ENCODE results near the gene LCN6.

LCN6 gene

GRCh38 chr9:136776947-136777346 is 28.6 kb upstream of the LCN6 start:
- H3K4me1 ChIP-seq (ENCODE audit: control insufficient read depth in 1 of 2, insufficient read depth in 1 of 2, low read depth in 1 of 2, low read length in 1 of 2), result no peaks in the 10 kb centered on the region
- H3K9me3 ChIP-seq, result peaks cover 3% of the 10 kb centered on the region
- no peaks in the 10 kb centered on the region for H3K36me3 ChIP-seq
- no peak for TF ChIP-seq CTCF (IDR thresholded peaks at IDR 0.05)
- peaks cover 18% of the 10 kb centered on the region for H3K27me3 ChIP-seq
- no peak overlapping the region for H3K27ac ChIP-seq
- no peak overlapping the region for H3K4me3 ChIP-seq (ENCODE audit: low read depth in 1 of 2, low read length in 1 of 2)

GRCh38 chr9:136775191-136775590 is 26.9 kb upstream of the LCN6 start:
- Histone ChIP-seq H3K9me3 (peaks cover 3% of the 10 kb centered on the region), H3K27me3 (peaks cover 30% of the 10 kb centered on the region), H3K4me1 (ENCODE audit: control insufficient read depth in 1 of 2, insufficient read depth in 1 of 2, low read depth in 1 of 2, low read length in 1 of 2) (no peaks in the 10 kb centered on the region), H3K36me3 (no peaks in the 10 kb centered on the region), H3K27ac (no peak overlapping the region), H3K4me3 (ENCODE audit: low read depth in 1 of 2, low read length in 1 of 2) (no peak overlapping the region)
- no peak for TF ChIP-seq CTCF (IDR thresholded peaks at IDR 0.05)

- no peak overlapping the region for H3K4me3 ChIP-seq (ENCODE audit: low read depth in 1 of 2, low read length in 1 of 2)
- H3K4me1 ChIP-seq (ENCODE audit: control insufficient read depth in 1 of 2, insufficient read depth in 1 of 2, low read depth in 1 of 2, low read length in 1 of 2), result no peaks in the 10 kb centered on the region
- TF ChIP-seq CTCF (IDR thresholded peaks at IDR 0.05), result no peak
- H3K27me3 ChIP-seq, result peaks cover 30% of the 10 kb centered on the region
- peaks cover 3% of the 10 kb centered on the region for H3K9me3 ChIP-seq
- no peak overlapping the region for H3K27ac ChIP-seq
- H3K36me3 ChIP-seq, result no peaks in the 10 kb centered on the region
Observed at GRCh38 chr9:136774416-136775045, 26.2 kb upstream of the LCN6 start.

- Histone ChIP-seq H3K27me3 (peaks cover 25% of the 10 kb centered on the region), H3K4me3 (ENCODE audit: low read depth in 1 of 2, low read length in 1 of 2) (no peak overlapping the region), H3K27ac (no peak overlapping the region), H3K4me1 (ENCODE audit: control insufficient read depth in 1 of 2, insufficient read depth in 1 of 2, low read depth in 1 of 2, low read length in 1 of 2) (no peaks in the 10 kb centered on the region), H3K9me3 (peaks cover 3% of the 10 kb centered on the region), H3K36me3 (no peaks in the 10 kb centered on the region)
- TF ChIP-seq CTCF (IDR thresholded peaks at IDR 0.05), result no peak
Observed at GRCh38 chr9:136773386-136774044, 25.2 kb upstream of the LCN6 start.

- H3K27ac ChIP-seq, result no peak overlapping the region
- H3K4me1 ChIP-seq (ENCODE audit: control insufficient read depth in 1 of 2, insufficient read depth in 1 of 2, low read depth in 1 of 2, low read length in 1 of 2), result no peaks in the 10 kb centered on the region
- H3K27me3 ChIP-seq, result peaks cover 25% of the 10 kb centered on the region
- H3K9me3 ChIP-seq, result peaks cover 3% of the 10 kb centered on the region
- no peaks in the 10 kb centered on the region for H3K36me3 ChIP-seq
- TF ChIP-seq CTCF (IDR thresholded peaks at IDR 0.05), result no peak
- no peak overlapping the region for H3K4me3 ChIP-seq (ENCODE audit: low read depth in 1 of 2, low read length in 1 of 2)
Observed at GRCh38 chr9:136771907-136772415, 23.6 kb upstream of the LCN6 start.

Data from neutrophil (primary cell).